ENCODE measurements around the gene RNF215. TPM values are rescaled to one million over a fixed set of nuclear protein-coding genes. Genes with fewer than 3 reads are reported as not detected.

The RNF215 gene
- total RNA-seq, 1 experiment from 2014 or later = 12.8 TPM

DNA sequence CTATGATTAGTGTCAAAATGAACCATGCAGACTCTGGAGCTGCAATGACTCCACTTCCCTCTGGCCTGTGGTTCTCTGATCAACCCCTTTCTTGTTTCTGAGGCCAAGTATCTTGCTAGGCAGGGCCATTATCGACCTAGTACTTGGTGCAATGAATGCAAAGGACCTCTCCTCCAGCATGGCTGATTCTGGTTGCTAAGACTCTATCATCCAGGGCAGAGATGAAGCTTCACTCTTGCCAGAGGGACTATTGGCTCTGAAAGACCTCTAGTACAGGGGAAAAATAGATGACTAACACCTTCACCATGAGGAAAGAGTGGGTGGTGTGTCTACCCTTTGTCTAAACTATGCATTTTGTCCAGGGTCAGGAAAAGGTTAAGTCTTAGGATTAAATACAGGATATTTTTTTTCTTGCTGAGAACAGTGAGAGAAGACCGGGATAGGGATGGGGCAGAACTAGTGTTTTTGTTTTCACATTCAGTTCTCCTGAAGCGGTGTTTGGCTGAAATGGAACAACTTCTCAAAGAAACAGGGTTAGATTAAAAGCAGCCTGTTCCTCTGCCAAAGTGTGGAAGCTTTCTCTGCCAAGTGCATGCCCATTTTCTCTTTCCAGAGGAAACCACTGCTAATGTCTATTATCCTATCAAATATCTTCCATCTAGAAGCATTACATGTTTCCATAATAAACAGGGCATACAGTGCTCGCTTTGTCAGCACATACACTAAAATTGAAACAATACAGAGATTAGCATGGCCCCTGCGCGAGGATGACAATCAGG lies 33.3 kb upstream of the RNF215 start:
- Histone ChIP-seq H3K9me3 (no peaks in the 10 kb centered on the region), H3K36me3 (ENCODE audit: control insufficient read depth, insufficient read depth, low read length) (peaks cover 1% of the 10 kb centered on the region; the same call in 1 of the 2 replicates), H3K27me3 (replicated peaks; ENCODE audit: control insufficient read depth, insufficient read depth, low read length) (no peaks in the 10 kb centered on the region), H3K4me3 (ENCODE audit: low read depth, low read length) (no peak overlapping the region), H3K4me1 (peaks cover 72% of the 10 kb centered on the region)
- Mint-ChIP-seq H3K4me3 (ENCODE audit: unreplicated experiment) (peak overlapping the region; percentile 16), H3K27ac (ENCODE audit: unreplicated experiment) (peak overlapping the region; percentile 64), H3K27me3 (ENCODE audit: insufficient read depth, unreplicated experiment) (no peaks in the 10 kb centered on the region), H3K9me3 (ENCODE audit: unreplicated experiment) (no peaks in the 10 kb centered on the region), H3K36me3 (ENCODE audit: insufficient read depth, unreplicated experiment) (peaks cover 25% of the 10 kb centered on the region), H3K4me1 (ENCODE audit: low read depth, unreplicated experiment) (peaks cover 40% of the 10 kb centered on the region)
- no peak for DNase-seq
- ChIA-PET CTCF (interaction anchor here (0.6 kb wide), 1 partner anchor 28 kb away, joined by 3 read pairs; no protein-coding TSS in a partner anchor), POLR2A (no interaction called here)
- no TSS peak for BruUV-seq (replicated peaks)
- no peak for TF ChIP-seq CTCF (IDR thresholded peaks at IDR 0.05; ENCODE audit: insufficient read depth in 1 of 2, low read depth in 1 of 2, low read length in 1 of 2, severe bottlenecking in 1 of 2, unreplicated experiment in 1 of 2)
- intact Hi-C loops (cut with micrococcal nuclease; ENCODE audit: unreplicated experiment) = no loop called here

GRCh38 chr22:30416837-30417236 lies 29.6 kb upstream of the RNF215 start:
- Mint-ChIP-seq H3K9me3 (ENCODE audit: unreplicated experiment) (no peaks in the 10 kb centered on the region), H3K4me3 (ENCODE audit: unreplicated experiment) (no peak overlapping the region), H3K4me1 (ENCODE audit: low read depth, unreplicated experiment) (peaks cover 20% of the 10 kb centered on the region), H3K27me3 (ENCODE audit: insufficient read depth, unreplicated experiment) (no peaks in the 10 kb centered on the region), H3K27ac (ENCODE audit: unreplicated experiment) (peak overlapping the region; percentile 58), H3K36me3 (ENCODE audit: insufficient read depth, unreplicated experiment) (peaks cover 18% of the 10 kb centered on the region)
- intact Hi-C loops (cut with micrococcal nuclease; ENCODE audit: unreplicated experiment) = no loop called here
- H3K36me3 ChIP-seq (ENCODE audit: control insufficient read depth, insufficient read depth, low read length) = peaks cover 1% of the 10 kb centered on the region; the same call in 1 of the 2 replicates
- H3K4me1 ChIP-seq = peaks cover 56% of the 10 kb centered on the region
- no peaks in the 10 kb centered on the region for H3K9me3 ChIP-seq
- no peak overlapping the region for H3K4me3 ChIP-seq (ENCODE audit: low read depth, low read length)
- no peak for TF ChIP-seq CTCF (IDR thresholded peaks at IDR 0.05; ENCODE audit: insufficient read depth in 1 of 2, low read depth in 1 of 2, low read length in 1 of 2, severe bottlenecking in 1 of 2, unreplicated experiment in 1 of 2)
- no peaks in the 10 kb centered on the region for H3K27me3 ChIP-seq (replicated peaks; ENCODE audit: control insufficient read depth, insufficient read depth, low read length)
- no TSS peak for BruUV-seq (replicated peaks)
- ChIA-PET CTCF (no interaction called here), POLR2A (no interaction called here)
- DNase-seq = no peak

GRCh38 chr22:30416403-30416802 lies 29.2 kb upstream of the RNF215 start:
- no peak for TF ChIP-seq CTCF (IDR thresholded peaks at IDR 0.05; ENCODE audit: insufficient read depth in 1 of 2, low read depth in 1 of 2, low read length in 1 of 2, severe bottlenecking in 1 of 2, unreplicated experiment in 1 of 2)
- Mint-ChIP-seq H3K4me1 (ENCODE audit: low read depth, unreplicated experiment) (peaks cover 16% of the 10 kb centered on the region), H3K27me3 (ENCODE audit: insufficient read depth, unreplicated experiment) (no peaks in the 10 kb centered on the region), H3K36me3 (ENCODE audit: insufficient read depth, unreplicated experiment) (peaks cover 18% of the 10 kb centered on the region), H3K4me3 (ENCODE audit: unreplicated experiment) (no peak overlapping the region), H3K9me3 (ENCODE audit: unreplicated experiment) (no peaks in the 10 kb centered on the region), H3K27ac (ENCODE audit: unreplicated experiment) (peak overlapping the region; percentile 58)
- Histone ChIP-seq H3K4me3 (ENCODE audit: low read depth, low read length) (no peak overlapping the region), H3K36me3 (ENCODE audit: control insufficient read depth, insufficient read depth, low read length) (peaks cover 1% of the 10 kb centered on the region; the same call in 1 of the 2 replicates), H3K9me3 (no peaks in the 10 kb centered on the region), H3K27me3 (replicated peaks; ENCODE audit: control insufficient read depth, insufficient read depth, low read length) (no peaks in the 10 kb centered on the region), H3K4me1 (peaks cover 52% of the 10 kb centered on the region)
- no TSS peak for BruUV-seq (replicated peaks)
- no peak for DNase-seq
- ChIA-PET CTCF (no interaction called here), POLR2A (no interaction called here)
- intact Hi-C loops (cut with micrococcal nuclease; ENCODE audit: unreplicated experiment) = no loop called here

Measured in Caco-2 (cell line).